ENCODE measurements around the gene CNOT6.

CNOT6 gene

DNA sequence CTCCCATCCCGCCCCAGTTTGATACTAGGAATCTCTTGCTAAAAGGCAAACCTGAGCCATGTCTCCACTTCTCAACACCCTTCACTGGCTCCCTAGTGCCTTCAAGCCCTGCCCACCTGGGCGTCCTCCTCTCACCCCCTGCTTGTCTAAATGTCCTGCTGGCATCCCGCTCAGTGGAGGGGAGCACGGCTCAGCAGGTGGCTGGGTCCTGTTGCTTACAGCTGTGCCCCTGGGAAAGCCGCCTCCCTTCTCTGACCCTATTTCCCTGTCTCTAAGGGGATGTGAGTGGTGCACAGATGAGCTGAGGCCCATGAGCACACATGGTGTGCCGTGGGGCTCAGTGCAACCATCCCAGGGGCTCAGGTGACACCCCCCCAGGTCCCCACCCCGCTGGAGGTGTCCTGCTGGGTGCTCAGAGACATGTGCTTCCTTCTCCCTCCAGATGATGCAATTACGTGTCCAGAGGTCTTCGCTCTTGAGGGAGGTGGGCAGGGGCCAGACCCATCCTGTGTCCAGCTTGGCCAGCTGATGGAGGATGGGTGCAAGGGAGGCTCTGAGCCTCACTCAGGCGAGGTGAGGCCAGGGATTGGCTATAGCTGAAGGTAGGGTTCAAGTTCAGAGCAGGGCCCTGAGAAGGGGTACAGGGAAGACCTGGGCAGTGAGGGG, 131.1 kb downstream of the CNOT6 start:
- no peak for DNase-seq

DNA sequence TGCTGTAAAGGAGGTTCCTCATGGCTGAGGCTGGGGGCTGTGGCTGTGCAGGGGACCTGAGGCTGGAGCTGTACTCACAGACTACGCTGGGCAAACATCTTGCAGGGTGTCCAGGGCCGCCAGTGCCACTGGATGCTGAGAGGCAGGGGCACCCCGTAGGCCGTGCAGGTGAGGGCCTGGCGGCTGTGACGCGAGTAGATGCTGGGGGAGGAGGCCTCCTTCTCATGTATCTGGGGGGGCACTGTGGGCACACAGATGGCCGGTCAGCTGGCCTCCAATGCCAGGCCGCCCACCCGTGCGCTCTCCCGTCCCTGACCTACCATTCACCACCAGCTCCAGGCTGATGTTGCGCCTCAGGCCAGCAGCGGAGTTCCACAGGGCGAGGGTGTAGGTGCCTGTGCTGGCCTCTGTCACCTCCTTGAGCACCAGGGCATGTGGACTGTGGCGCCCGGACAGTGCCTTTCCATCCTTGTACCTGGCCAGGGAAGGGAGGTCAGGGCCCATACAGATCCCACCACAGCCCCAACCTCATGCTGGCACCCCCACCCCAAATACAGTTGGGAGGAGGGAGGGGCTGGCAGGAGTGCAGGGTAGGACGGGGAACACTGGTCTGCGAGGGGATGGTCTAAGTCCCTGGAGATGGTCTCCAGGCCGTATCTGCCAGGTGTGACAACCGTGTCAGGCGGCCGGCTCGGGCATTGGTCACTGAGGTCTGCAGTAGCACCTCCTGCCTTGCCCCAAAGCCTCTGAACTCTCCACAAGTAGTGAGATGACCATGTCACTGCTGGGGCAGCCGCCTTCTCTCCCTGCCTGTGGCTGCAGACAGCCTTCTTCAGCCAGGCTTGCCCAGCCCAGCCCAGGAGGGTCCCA, 131.8 kb downstream of the CNOT6 start:
- DNase-seq, result no peak

- no peak for DNase-seq
Observed at GRCh38 chr5:180626661-180627385, 132.6 kb downstream of the CNOT6 start.

GRCh38 chr5:180627386-180628120, 133.4 kb downstream of the CNOT6 start:
- DNase-seq, result no peak
